Measurements from ENCODE around the gene R3HDML. TPM values are rescaled to one million over a fixed set of nuclear protein-coding genes. Genes with fewer than 3 reads are reported as not detected.

R3HDML gene
- total and polyA plus RNA-seq, 2 of the 13 experiments (the other 11 are each of a cell fraction or from before 2014, with no cell fraction given), result not detected

DNA sequence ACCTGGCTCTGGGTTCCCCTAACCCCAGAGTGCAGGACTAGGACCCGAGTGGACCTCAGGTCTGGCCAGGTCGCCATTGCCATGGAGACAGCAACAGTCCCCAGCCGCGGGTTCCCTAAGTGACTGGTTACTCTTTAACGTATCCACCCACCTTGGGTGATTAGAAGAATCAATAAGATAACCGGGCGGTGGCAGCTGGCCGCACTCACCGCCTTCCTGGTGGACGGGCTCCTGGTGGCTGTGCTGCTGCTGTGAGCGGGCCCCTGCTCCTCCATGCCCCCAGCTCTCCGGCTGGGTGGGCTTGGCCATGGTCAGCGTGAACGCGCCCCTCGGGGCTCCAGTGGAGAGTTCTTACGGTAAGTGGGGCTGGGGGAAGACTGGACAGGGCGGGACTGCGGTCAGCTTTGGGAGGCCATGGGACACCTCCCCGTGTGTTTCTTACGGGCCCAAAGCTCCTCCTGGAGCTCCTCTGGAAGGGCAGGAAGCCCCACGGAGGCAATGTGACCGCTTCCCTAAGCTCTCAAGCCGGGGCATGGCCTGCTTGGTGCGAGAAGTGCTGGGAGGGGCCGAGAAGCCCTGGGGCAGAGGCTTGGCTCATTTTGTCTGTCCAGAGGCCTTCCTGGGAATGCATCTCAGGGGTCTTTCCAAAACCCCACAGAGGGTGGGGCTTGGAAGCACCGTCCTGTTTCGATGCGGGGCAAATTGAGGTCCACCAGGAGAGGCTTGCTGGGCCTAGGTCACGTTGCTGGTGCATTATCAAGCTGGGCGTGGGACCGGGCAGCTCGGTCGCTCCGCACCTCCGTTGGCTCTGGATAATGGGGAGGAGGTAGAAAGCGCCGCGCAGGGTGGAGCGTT lies 18.9 kb downstream of the R3HDML start, which contains the start of gene HNF4A (continued):
- TF ChIP-seq, protein P1, sequence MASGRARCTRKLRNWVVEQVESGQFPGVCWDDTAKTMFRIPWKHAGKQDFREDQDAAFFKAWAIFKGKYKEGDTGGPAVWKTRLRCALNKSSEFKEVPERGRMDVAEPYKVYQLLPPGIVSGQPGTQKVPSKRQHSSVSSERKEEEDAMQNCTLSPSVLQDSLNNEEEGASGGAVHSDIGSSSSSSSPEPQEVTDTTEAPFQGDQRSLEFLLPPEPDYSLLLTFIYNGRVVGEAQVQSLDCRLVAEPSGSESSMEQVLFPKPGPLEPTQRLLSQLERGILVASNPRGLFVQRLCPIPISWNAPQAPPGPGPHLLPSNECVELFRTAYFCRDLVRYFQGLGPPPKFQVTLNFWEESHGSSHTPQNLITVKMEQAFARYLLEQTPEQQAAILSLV (CRISPR knock-in tag; IDR thresholded peaks at IDR 0.05; ENCODE audit: borderline replicate concordance), result peak; percentile 87; the same call in 1 of the 2 replicates
- TF ChIP-seq SP5 (CRISPR knock-in tag; IDR thresholded peaks at IDR 0.05; ENCODE audit: borderline replicate concordance, low read depth) (peak; percentile 65; the same call in 1 of the 2 replicates), CREBL2 (CRISPR knock-in tag; IDR thresholded peaks at IDR 0.05; ENCODE audit: borderline replicate concordance) (peak; percentile 73; the same call in 1 of the 2 replicates), CEBPZ (IDR thresholded peaks at IDR 0.05; ENCODE audit: low read length) (no peak), MEIS2 (CRISPR knock-in tag; IDR thresholded peaks at IDR 0.05) (peak; percentile 79; the same call in 1 of the 2 replicates), ZNF331 (CRISPR knock-in tag; IDR thresholded peaks at IDR 0.05) (peak; percentile 84), PRDM10 (CRISPR knock-in tag; IDR thresholded peaks at IDR 0.05; ENCODE audit: low read depth) (no peak), ZNF530 (CRISPR knock-in tag; IDR thresholded peaks at IDR 0.05; ENCODE audit: low read depth) (peak; percentile 77; the same call in 1 of the 2 replicates), ZNF333 (CRISPR knock-in tag; IDR thresholded peaks at IDR 0.05; ENCODE audit: borderline replicate concordance) (peak; percentile 57), PTBP1 (IDR thresholded peaks at IDR 0.05; ENCODE audit: low read depth, low read length, poor library complexity, severe bottlenecking) (peak; percentile 86), TEAD3 (CRISPR knock-in tag; optimal IDR thresholded peaks at IDR 0.05; ENCODE audit: borderline replicate concordance) (peak; percentile 17)
- TF ChIP-seq, protein P2, sequence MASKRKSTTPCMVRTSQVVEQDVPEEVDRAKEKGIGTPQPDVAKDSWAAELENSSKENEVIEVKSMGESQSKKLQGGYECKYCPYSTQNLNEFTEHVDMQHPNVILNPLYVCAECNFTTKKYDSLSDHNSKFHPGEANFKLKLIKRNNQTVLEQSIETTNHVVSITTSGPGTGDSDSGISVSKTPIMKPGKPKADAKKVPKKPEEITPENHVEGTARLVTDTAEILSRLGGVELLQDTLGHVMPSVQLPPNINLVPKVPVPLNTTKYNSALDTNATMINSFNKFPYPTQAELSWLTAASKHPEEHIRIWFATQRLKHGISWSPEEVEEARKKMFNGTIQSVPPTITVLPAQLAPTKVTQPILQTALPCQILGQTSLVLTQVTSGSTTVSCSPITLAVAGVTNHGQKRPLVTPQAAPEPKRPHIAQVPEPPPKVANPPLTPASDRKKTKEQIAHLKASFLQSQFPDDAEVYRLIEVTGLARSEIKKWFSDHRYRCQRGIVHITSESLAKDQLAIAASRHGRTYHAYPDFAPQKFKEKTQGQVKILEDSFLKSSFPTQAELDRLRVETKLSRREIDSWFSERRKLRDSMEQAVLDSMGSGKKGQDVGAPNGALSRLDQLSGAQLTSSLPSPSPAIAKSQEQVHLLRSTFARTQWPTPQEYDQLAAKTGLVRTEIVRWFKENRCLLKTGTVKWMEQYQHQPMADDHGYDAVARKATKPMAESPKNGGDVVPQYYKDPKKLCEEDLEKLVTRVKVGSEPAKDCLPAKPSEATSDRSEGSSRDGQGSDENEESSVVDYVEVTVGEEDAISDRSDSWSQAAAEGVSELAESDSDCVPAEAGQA (IDR thresholded peaks at IDR 0.05; ENCODE audit: low read depth), result no peak
- TF ChIP-seq, protein P2 (CRISPR knock-in tag; IDR thresholded peaks at IDR 0.05; ENCODE audit: borderline replicate concordance), result peak; percentile 85; the same call in 1 of the 2 replicates

Measured in HepG2 (cell line).